ENCODE measurements around the gene SARDH. TPM values are rescaled to one million over a fixed set of nuclear protein-coding genes. Genes with fewer than 3 reads are reported as not detected.
A peak's percentile ranks its signal among the peaks of the same experiment; 100 is the strongest.

SARDH gene
- total and polyA plus RNA-seq, 7 experiments from 2014 or later, result 0.73 to 27.2 (median 11.0) TPM

GRCh38 chr9:133696071-133696472 is 42.1 kb downstream of the SARDH start:
- Mint-ChIP-seq H3K27me3 (peaks cover 0 to 20% (median 0%) of the 10 kb centered on the region in 5 donors), H3K4me1 (peaks cover 19 to 51% (median 47%) of the 10 kb centered on the region in 7 donors), H3K4me3 (peak overlapping the region in 1 of 10 donors; percentile 41), H3K27ac (peak overlapping the region in 5 of 9 donors; percentile 37 to 88 (median 57)), H3K36me3 (peaks cover 0 to 28% (median 13%) of the 10 kb centered on the region in 5 donors), H3K9me3 (no peaks in the 10 kb centered on the region)
- H3K27me3 ChIP-seq (ENCODE audit: control insufficient read depth in 2 of 2, insufficient read depth in 2 of 2, low read length in 2 of 2), result no peaks in the 10 kb centered on the region
- H3K9me3 ChIP-seq (ENCODE audit: control insufficient read depth in 2 of 3, low read length in 3 of 3), result no peaks in the 10 kb centered on the region
- DNase-seq, result no peak
- peaks cover 11 to 36% of the 10 kb centered on the region in 2 donors for H3K4me1 ChIP-seq (ENCODE audit: control insufficient read depth in 2 of 2, insufficient read depth in 2 of 2, low read length in 2 of 2)
- intact Hi-C loops (cut with micrococcal nuclease), result no loop called here
- H3K4me3 ChIP-seq (ENCODE audit: low read length), result no peak overlapping the region
- H3K27ac ChIP-seq (ENCODE audit: low read depth, low read length), result no peak overlapping the region
- POLR2A ChIA-PET, result interaction anchor here (1.7 kb wide), 1 partner anchor 12 kb away, joined by 14 read pairs; no protein-coding TSS in a partner anchor
- CTCF ChIA-PET, result interaction anchor here (0.7 to 1.2 kb wide), 2 partner anchors 13 to 205 kb away, joined by 4 read pairs; no protein-coding TSS in a partner anchor
- ATAC-seq, result no peak
- H3K36me3 ChIP-seq (ENCODE audit: control insufficient read depth in 2 of 3, insufficient read depth in 3 of 3, low read length in 3 of 3), result peaks cover 0 to 28% (median 0%) of the 10 kb centered on the region in 3 experiments

GRCh38 chr9:133694686-133695085 is 43.5 kb downstream of the SARDH start:
- peaks cover 0 to 42% (median 0%) of the 10 kb centered on the region in 3 experiments for H3K36me3 ChIP-seq (ENCODE audit: control insufficient read depth in 2 of 3, insufficient read depth in 3 of 3, low read length in 3 of 3)
- no peaks in the 10 kb centered on the region for H3K9me3 Mint-ChIP-seq
- H3K9me3 ChIP-seq (ENCODE audit: control insufficient read depth in 2 of 3, low read length in 3 of 3), result no peaks in the 10 kb centered on the region
- peak overlapping the region in 6 of 9 donors; percentile 24 to 75 (median 55) for H3K27ac Mint-ChIP-seq
- ChIA-PET POLR2A (interaction anchor here (1.2 to 3.6 kb wide), 2 partner anchors 11 to 17 kb away, joined by 4 to 12 read pairs; no protein-coding TSS in a partner anchor), CTCF (no interaction called here)
- H3K27me3 Mint-ChIP-seq, result peaks cover 0 to 17% (median 0%) of the 10 kb centered on the region in 5 donors
- no peaks in the 10 kb centered on the region for H3K27me3 ChIP-seq (ENCODE audit: control insufficient read depth in 2 of 2, insufficient read depth in 2 of 2, low read length in 2 of 2)
- H3K36me3 Mint-ChIP-seq, result peaks cover 0 to 31% (median 13%) of the 10 kb centered on the region in 5 donors
- H3K4me3 Mint-ChIP-seq, result no peak overlapping the region
- ATAC-seq (no peak), DNase-seq (no peak)
- intact Hi-C loops (cut with micrococcal nuclease), result no loop called here
- peaks cover 3 to 25% of the 10 kb centered on the region in 2 donors for H3K4me1 ChIP-seq (ENCODE audit: control insufficient read depth in 2 of 2, insufficient read depth in 2 of 2, low read length in 2 of 2)
- H3K4me3 ChIP-seq (ENCODE audit: low read length), result no peak overlapping the region
- no peak overlapping the region for H3K27ac ChIP-seq (ENCODE audit: low read depth, low read length)
- H3K4me1 Mint-ChIP-seq, result peaks cover 10 to 42% (median 33%) of the 10 kb centered on the region in 7 donors

- POLR2A ChIA-PET, result interaction anchor here (1.1 to 3.6 kb wide), 5 partner anchors 8 to 17 kb away, joined by 4 to 12 read pairs (median 4); no protein-coding TSS in a partner anchor
- H3K4me3 Mint-ChIP-seq, result no peak overlapping the region
- H3K9me3 Mint-ChIP-seq, result no peaks in the 10 kb centered on the region
- H3K4me1 ChIP-seq (ENCODE audit: control insufficient read depth in 2 of 2, insufficient read depth in 2 of 2, low read length in 2 of 2), result peaks cover 3 to 18% of the 10 kb centered on the region in 2 donors
- peaks cover 0 to 31% (median 13%) of the 10 kb centered on the region in 5 donors for H3K36me3 Mint-ChIP-seq
- no peak overlapping the region for H3K4me3 ChIP-seq (ENCODE audit: low read length)
- CTCF ChIA-PET, result no interaction called here
- no peaks in the 10 kb centered on the region for H3K27me3 ChIP-seq (ENCODE audit: control insufficient read depth in 2 of 2, insufficient read depth in 2 of 2, low read length in 2 of 2)
- no peaks in the 10 kb centered on the region for H3K9me3 ChIP-seq (ENCODE audit: control insufficient read depth in 2 of 3, low read length in 3 of 3)
- H3K27ac ChIP-seq (ENCODE audit: low read depth, low read length), result no peak overlapping the region
- peaks cover 0 to 17% (median 0%) of the 10 kb centered on the region in 5 donors for H3K27me3 Mint-ChIP-seq
- ATAC-seq (no peak), DNase-seq (no peak)
- intact Hi-C loops (cut with micrococcal nuclease), result no loop called here
- H3K27ac Mint-ChIP-seq, result peak overlapping the region in 2 of 9 donors; percentile 69 to 71
- H3K36me3 ChIP-seq (ENCODE audit: control insufficient read depth in 2 of 3, insufficient read depth in 3 of 3, low read length in 3 of 3), result peaks cover 0 to 48% (median 0%) of the 10 kb centered on the region in 3 experiments
- H3K4me1 Mint-ChIP-seq, result peaks cover 10 to 40% (median 26%) of the 10 kb centered on the region in 7 donors
These were observed 44.2 kb downstream of the SARDH start for GRCh38 chr9:133693703-133694529.

GRCh38 chr9:133693116-133693515 is 45.0 kb downstream of the SARDH start:
- Histone ChIP-seq H3K4me3 (ENCODE audit: low read length) (no peak overlapping the region), H3K9me3 (ENCODE audit: control insufficient read depth in 2 of 3, low read length in 3 of 3) (no peaks in the 10 kb centered on the region), H3K36me3 (ENCODE audit: control insufficient read depth in 2 of 3, insufficient read depth in 3 of 3, low read length in 3 of 3) (peaks cover 0 to 48% (median 0%) of the 10 kb centered on the region in 3 experiments), H3K27me3 (ENCODE audit: control insufficient read depth in 2 of 2, insufficient read depth in 2 of 2, low read length in 2 of 2) (no peaks in the 10 kb centered on the region), H3K4me1 (ENCODE audit: control insufficient read depth in 2 of 2, insufficient read depth in 2 of 2, low read length in 2 of 2) (peaks cover 0 to 10% of the 10 kb centered on the region in 2 donors), H3K27ac (ENCODE audit: low read depth, low read length) (no peak overlapping the region)
- ATAC-seq (no peak), DNase-seq (no peak)
- Mint-ChIP-seq H3K4me1 (peaks cover 4 to 32% (median 18%) of the 10 kb centered on the region in 7 donors), H3K27me3 (peaks cover 0 to 10% (median 0%) of the 10 kb centered on the region in 5 donors), H3K36me3 (peaks cover 0 to 33% (median 13%) of the 10 kb centered on the region in 5 donors), H3K27ac (peak overlapping the region in 2 of 9 donors; percentile 37 to 64), H3K4me3 (no peak overlapping the region), H3K9me3 (no peaks in the 10 kb centered on the region)
- intact Hi-C loops (cut with micrococcal nuclease), result no loop called here
- ChIA-PET CTCF (no interaction called here), POLR2A (interaction anchor here (1.1 to 3.6 kb wide), 4 partner anchors 9 to 16 kb away, joined by 4 to 12 read pairs (median 4); no protein-coding TSS in a partner anchor)

GRCh38 chr9:133692364-133692985 is 45.7 kb downstream of the SARDH start:
- CTCF ChIA-PET, result interaction anchor here (0.6 to 3.1 kb wide), 3 partner anchors 8 to 362 kb away, joined by 3 to 10 read pairs (median 3); no protein-coding TSS in a partner anchor
- peaks cover 4 to 29% (median 13%) of the 10 kb centered on the region in 7 donors for H3K4me1 Mint-ChIP-seq
- POLR2A ChIA-PET, result interaction anchor here (1.6 to 18.3 kb wide), 3 partner anchors 9 to 15 kb away, joined by 4 to 448 read pairs (median 12); no protein-coding TSS in a partner anchor

More at GRCh38 chr9:133692364-133692985, 45.7 kb downstream of the SARDH start:
- peaks cover 0 to 7% (median 0%) of the 10 kb centered on the region in 5 donors for H3K27me3 Mint-ChIP-seq
- intact Hi-C loops (cut with micrococcal nuclease), result no loop called here
- no peak for DNase-seq
- Histone ChIP-seq H3K27ac (ENCODE audit: low read depth, low read length) (no peak overlapping the region), H3K36me3 (ENCODE audit: control insufficient read depth in 2 of 3, insufficient read depth in 3 of 3, low read length in 3 of 3) (peaks cover 0 to 48% (median 0%) of the 10 kb centered on the region in 3 experiments), H3K4me1 (ENCODE audit: control insufficient read depth in 2 of 2, insufficient read depth in 2 of 2, low read length in 2 of 2) (peaks cover 0 to 10% of the 10 kb centered on the region in 2 donors), H3K4me3 (ENCODE audit: low read length) (no peak overlapping the region), H3K9me3 (ENCODE audit: control insufficient read depth in 2 of 3, low read length in 3 of 3) (no peaks in the 10 kb centered on the region), H3K27me3 (ENCODE audit: control insufficient read depth in 2 of 2, insufficient read depth in 2 of 2, low read length in 2 of 2) (no peaks in the 10 kb centered on the region)
- no peak for ATAC-seq
- H3K9me3 Mint-ChIP-seq, result no peaks in the 10 kb centered on the region
- peaks cover 0 to 33% (median 13%) of the 10 kb centered on the region in 5 donors for H3K36me3 Mint-ChIP-seq
- H3K4me3 Mint-ChIP-seq, result no peak overlapping the region
- peak overlapping the region in 2 of 9 donors; percentile 55 to 64 for H3K27ac Mint-ChIP-seq
